KOPT-K1 (cell line): ENCODE data around the gene CCDC148.

Source experiments
- H3K27ac ChIP-seq: fragments of 200-600 bp; sonication (generic); 2 replicates; pipeline ENCODE4 v1.5.1; 2016; ENCODE audit warnings: antibody characterized with exemption, mild to moderate bottlenecking, low read depth, low read length; ENCODE audit not compliant: poor library complexity, severe bottlenecking
- H3K36me3 ChIP-seq: fragments of 200-600 bp; sonication (generic); 2 replicates; pipeline ENCODE4 v1.5.1; 2017; ENCODE audit warnings: antibody characterized with exemption, mild to moderate bottlenecking, low read length, moderate library complexity; ENCODE audit not compliant: insufficient read depth
- H3K9me3 ChIP-seq: fragments of 200-600 bp; sonication (generic); 2 replicates; pipeline ENCODE4 v1.5.1; 2017; ENCODE audit warnings: antibody characterized with exemption, low read length, mild to moderate bottlenecking; ENCODE audit not compliant: insufficient read depth, poor library complexity, severe bottlenecking

Gene CCDC148

GRCh38 chr2:158191076-158191895, 265.3 kb downstream of the CCDC148 start:
- no peaks in the 10 kb centered on the region for H3K9me3 ChIP-seq
- H3K27ac ChIP-seq: no peak overlapping the region
- no peaks in the 10 kb centered on the region for H3K36me3 ChIP-seq

GRCh38 chr2:158189526-158189925, 267.0 kb downstream of the CCDC148 start:
- H3K27ac ChIP-seq: no peak overlapping the region
- H3K9me3 ChIP-seq: no peaks in the 10 kb centered on the region

GRCh38 chr2:158187908-158188307, 268.6 kb downstream of the CCDC148 start:
- H3K36me3 ChIP-seq: no peaks in the 10 kb centered on the region
- H3K9me3 ChIP-seq: no peaks in the 10 kb centered on the region
- H3K27ac ChIP-seq: no peak overlapping the region

More at GRCh38 chr2:158189526-158189925, 267.0 kb downstream of the CCDC148 start:
- H3K36me3 ChIP-seq: no peaks in the 10 kb centered on the region

- no peak overlapping the region for H3K27ac ChIP-seq
Observed at GRCh38 chr2:158184556-158185343, 271.8 kb downstream of the CCDC148 start.

GRCh38 chr2:158184001-158184400, 272.6 kb downstream of the CCDC148 start:
- H3K27ac ChIP-seq: no peak overlapping the region
- no peaks in the 10 kb centered on the region for H3K9me3 ChIP-seq
- no peaks in the 10 kb centered on the region for H3K36me3 ChIP-seq

More at GRCh38 chr2:158184556-158185343, 271.8 kb downstream of the CCDC148 start:
- no peaks in the 10 kb centered on the region for H3K9me3 ChIP-seq
- no peaks in the 10 kb centered on the region for H3K36me3 ChIP-seq

- no peak overlapping the region for H3K27ac ChIP-seq
- H3K36me3 ChIP-seq: no peaks in the 10 kb centered on the region
- H3K9me3 ChIP-seq: no peaks in the 10 kb centered on the region
Observed at GRCh38 chr2:158182676-158183295, 273.8 kb downstream of the CCDC148 start.

- Histone ChIP-seq H3K9me3 (no peaks in the 10 kb centered on the region), H3K27ac (no peak overlapping the region), H3K36me3 (no peaks in the 10 kb centered on the region)
Observed at GRCh38 chr2:158181171-158181570, 275.4 kb downstream of the CCDC148 start.

GRCh38 chr2:158179660-158180059, 276.9 kb downstream of the CCDC148 start:
- Histone ChIP-seq H3K36me3 (no peaks in the 10 kb centered on the region), H3K9me3 (no peaks in the 10 kb centered on the region)

GRCh38 chr2:158178646-158179045, 277.9 kb downstream of the CCDC148 start:
- H3K36me3 ChIP-seq: no peaks in the 10 kb centered on the region
- no peak overlapping the region for H3K27ac ChIP-seq
- H3K9me3 ChIP-seq: no peaks in the 10 kb centered on the region

More at GRCh38 chr2:158179660-158180059, 276.9 kb downstream of the CCDC148 start:
- no peak overlapping the region for H3K27ac ChIP-seq

- Histone ChIP-seq H3K9me3 (no peaks in the 10 kb centered on the region), H3K36me3 (no peaks in the 10 kb centered on the region), H3K27ac (no peak overlapping the region)
Observed at GRCh38 chr2:158174956-158175355, 281.6 kb downstream of the CCDC148 start.

- Histone ChIP-seq H3K36me3 (no peaks in the 10 kb centered on the region), H3K9me3 (no peaks in the 10 kb centered on the region), H3K27ac (no peak overlapping the region)
Observed at GRCh38 chr2:158174495-158174894, 282.1 kb downstream of the CCDC148 start.

- no peaks in the 10 kb centered on the region for H3K9me3 ChIP-seq
- no peaks in the 10 kb centered on the region for H3K36me3 ChIP-seq
- H3K27ac ChIP-seq: no peak overlapping the region
Observed at GRCh38 chr2:158172719-158173118, 283.8 kb downstream of the CCDC148 start.

GRCh38 chr2:158154596-158154995, 302.0 kb downstream of the CCDC148 start:
- H3K9me3 ChIP-seq: no peaks in the 10 kb centered on the region
- H3K36me3 ChIP-seq: no peaks in the 10 kb centered on the region

GRCh38 chr2:158153270-158154015, 303.1 kb downstream of the CCDC148 start:
- Histone ChIP-seq H3K9me3 (no peaks in the 10 kb centered on the region), H3K36me3 (no peaks in the 10 kb centered on the region), H3K27ac (no peak overlapping the region)

More at GRCh38 chr2:158154596-158154995, 302.0 kb downstream of the CCDC148 start:
- H3K27ac ChIP-seq: no peak overlapping the region
